22Rv1 (cell line): ENCODE results near the gene DCLK2.

Experiments
- CTCF ChIP-seq: fragments of 450-650 bp; IDR thresholded peaks from 2 replicates; pipeline ENCODE4 v1.5.1; 2017; ENCODE audit warnings: mild to moderate bottlenecking
- ZFX ChIP-seq: fragments of 450-650 bp; IDR thresholded peaks from 2 replicates; pipeline ENCODE4 v1.6.1; 2017; ENCODE audit warnings: antibody characterized with exemption, borderline replicate concordance

GRCh38 chr4:150283689-150284088 is 205.4 kb downstream of the DCLK2 start:
- TF ChIP-seq CTCF, result no peak
- no peak for TF ChIP-seq ZFX
